K562 (cell line): Measurements from ENCODE around the gene LCP2. TPM values are rescaled to one million over a fixed set of nuclear protein-coding genes. Genes with fewer than 3 reads are reported as not detected.

Source experiments
- ATAC-seq: fragments of 200-7000 bp; cut with Tn5 transposase; 3 replicates; pipeline ENCODE4 v1.9.1; 2020; ENCODE audit warnings: moderate library complexity
- BruUV-seq: library from RNA; stranded (reverse); fragments of 400-500 nt; replicated peaks from 2 replicates; lab custom pipeline; 2021; lab: Mats Ljungman, UMichigan
- CTCF ChIA-PET: fragments of 300-600 bp; formaldehyde crosslinking; extraction: SDS; loops from one replicate; lab custom pipeline; 2021; ENCODE audit warnings: low intra/inter-chr PET ratio; lab: Yijun Ruan, JAX
- POLR2A ChIA-PET: fragments of 300-600, 350-650 bp; sonication (Branson Sonifier 250); formaldehyde crosslinking; extraction: SDS; loops from one replicate; lab custom pipeline; 2021; ENCODE audit warnings: antibody characterized with exemption, inconsistent platforms; lab: Yijun Ruan, JAX
- DNase-seq, 4 experiments: peaks; one replicate each; pipeline versions ENCODE4 v3.0.0 to v3.0.0-alpha.2; 2011 to 2018; ENCODE audit warnings: low spot score in 3 of 4, mixed read lengths in 3 of 4; ENCODE audit errors: extremely low read depth in 1 of 4
- FAIRE-seq: peaks from 2 replicates; lab custom pipeline; 2011; peaks lifted over from hg19 to GRCh38; lab: Jason Lieb, UNC
- H2AFZ ChIP-seq: 2 replicates; pipeline ENCODE4 v1.6.0; 2011; ENCODE audit warnings: low read depth, low read length, control low read depth, inconsistent platforms
- H3K27ac ChIP-seq: fragments of 200-600 bp; 3 replicates; pipeline ENCODE4 v1.8.0; 2011; ENCODE audit warnings: low read depth, mild to moderate bottlenecking, control low read depth, inconsistent platforms, low read length, moderate library complexity, mixed read lengths; ENCODE audit errors: extremely low read depth
- H3K27me3 ChIP-seq, 2 experiments: fragments of 300-600 bp in 1 of 2; 2 replicates in 1 of 2; 3 replicates in 1 of 2; pipeline versions ENCODE4 v1.6.0 to v1.8.0; 2011; ENCODE audit warnings: inconsistent platforms in 2 of 2, low read length in 2 of 2, mild to moderate bottlenecking in 1 of 2, mixed read lengths in 1 of 2, moderate library complexity in 1 of 2; ENCODE audit not compliant: control insufficient read depth in 2 of 2, insufficient read depth in 2 of 2
- H3K36me3 ChIP-seq: fragments of 300-600 bp; 3 replicates; pipeline ENCODE4 v1.8.0; 2011; ENCODE audit warnings: mild to moderate bottlenecking, low read length, inconsistent platforms; ENCODE audit not compliant: control insufficient read depth, insufficient read depth
- H3K4me1 ChIP-seq, 2 experiments: fragments of 200-600 bp in 1 of 2; replicated peaks in 1 of 2; 2 replicates in 1 of 2; 3 replicates in 1 of 2; pipeline versions ENCODE4 v1.5.1 to v1.8.0; 2011; ENCODE audit warnings: inconsistent platforms in 2 of 2, low read length in 2 of 2, mild to moderate bottlenecking in 1 of 2, mixed read lengths in 1 of 2, moderate library complexity in 1 of 2; ENCODE audit not compliant: control insufficient read depth in 2 of 2, insufficient read depth in 2 of 2
- H3K4me2 ChIP-seq: 2 replicates; pipeline ENCODE4 v1.6.1; 2011; ENCODE audit warnings: low read length, control low read depth, inconsistent platforms, mixed read lengths; ENCODE audit not compliant: insufficient read depth
- H3K4me3 ChIP-seq: fragments of 200-600 bp; sonication (generic), shearing (Covaris generic); 2 replicates; pipeline ENCODE4 v1.5.1; 2016; ENCODE audit warnings: control low read depth, inconsistent platforms
- H3K79me2 ChIP-seq: fragments of 200-600 bp; 3 replicates; pipeline ENCODE4 v1.8.0; 2011; ENCODE audit warnings: low read length, inconsistent platforms; ENCODE audit not compliant: control insufficient read depth, insufficient read depth
- H3K9ac ChIP-seq, 2 experiments: 2 replicates each; pipeline versions ENCODE4 v1.6.0 to v1.6.1; 2011; ENCODE audit warnings: low read depth in 2 of 2, low read length in 2 of 2, control low read depth in 1 of 2, inconsistent platforms in 1 of 2, mild to moderate bottlenecking in 1 of 2, mixed read lengths in 1 of 2; ENCODE audit not compliant: insufficient read depth in 1 of 2
- H3K9me1 ChIP-seq: one replicate; pipeline ENCODE4 v1.6.0; 2011; ENCODE audit warnings: inconsistent platforms, mild to moderate bottlenecking, low read length, moderate library complexity; ENCODE audit not compliant: control insufficient read depth, insufficient read depth
- H3K9me3 ChIP-seq: replicated peaks from 2 replicates; pipeline ENCODE4 v1.5.1; 2011; ENCODE audit warnings: low read depth, low read length, inconsistent platforms; ENCODE audit not compliant: control insufficient read depth, insufficient read depth
- H4K20me1 ChIP-seq: replicated peaks from 2 replicates; pipeline ENCODE4 v1.6.1; 2011; ENCODE audit warnings: low read length, inconsistent platforms, mixed read lengths; ENCODE audit not compliant: control insufficient read depth, insufficient read depth
- ARNT ChIP-seq, 2 experiments: fragments of 450-650 bp; IDR thresholded peaks; 2 replicates each; pipeline ENCODE4 v1.6.1; 2016; ENCODE audit warnings: mild to moderate bottlenecking in 1 of 2
- CBX3 ChIP-seq, 2 experiments: IDR thresholded peaks; 1 replicate in 1 of 2; 2 replicates in 1 of 2; pipeline ENCODE4 v1.6.1; 2012; ENCODE audit warnings: inconsistent platforms in 2 of 2, low read length in 2 of 2, borderline replicate concordance in 1 of 2, control low read depth in 1 of 2
- CHD4 ChIP-seq: fragments of 200-600 bp; sonication (generic); IDR thresholded peaks from 3 replicates; pipeline ENCODE4 v1.6.1; 2012; ENCODE audit warnings: low read depth, mild to moderate bottlenecking, mixed read lengths, low read length, inconsistent platforms; ENCODE audit not compliant: insufficient read depth, insufficient replicate concordance, poor library complexity, severe bottlenecking
- ETV1 ChIP-seq: fragments of 450-650 bp; conservative IDR thresholded peaks from 2 replicates; pipeline ENCODE4 v1.6.1; 2016; ENCODE audit warnings: missing genetic modification characterization, control low read depth, low read depth, missing compliant biosample characterization
- MAFK ChIP-seq: IDR thresholded peaks from 2 replicates; pipeline ENCODE4 v1.6.1; 2011; ENCODE audit warnings: low read length, improper control_type of control experiment
- MYBL2 ChIP-seq, 2 experiments: fragments of 450-650 bp in 1 of 2; sonication (generic) in 1 of 2; formaldehyde crosslinking in 1 of 2; IDR thresholded peaks; 2 replicates each; pipeline versions ENCODE4 v1.6.1 to v1.8.1; 2017 to 2022; ENCODE audit warnings: borderline replicate concordance in 1 of 2, inconsistent platforms in 1 of 2, low read depth in 1 of 2, mild to moderate bottlenecking in 1 of 2, missing genetic modification reagents in 1 of 2, moderate library complexity in 1 of 2
- OTX1 ChIP-seq: fragments of 450-650 bp; formaldehyde crosslinking; IDR thresholded peaks from 2 replicates; pipeline ENCODE4 v1.4.0; 2022; ENCODE audit warnings: mild to moderate bottlenecking
- RBM25 ChIP-seq: fragments of 200-400 bp; formaldehyde crosslinking; IDR thresholded peaks from 2 replicates; pipeline ENCODE4 v1.6.1; 2018; ENCODE audit warnings: low read length, low read depth, moderate library complexity; ENCODE audit not compliant: severe bottlenecking
- SRSF1 ChIP-seq: fragments of 200-400 bp; formaldehyde crosslinking; IDR thresholded peaks from 2 replicates; pipeline ENCODE4 v1.6.1; 2017; ENCODE audit warnings: mild to moderate bottlenecking, low read depth, low read length, moderate library complexity
- ZNF24 ChIP-seq: fragments of 450-650 bp; IDR thresholded peaks from 2 replicates; pipeline ENCODE4 v1.6.1; 2016
- WGBS: fragments of 100-300 bp; shearing (Covaris generic); methylation state at CpG from one replicate; pipeline ENCODE4 v1.1.6; 2016; ENCODE audit warnings: low coverage, mixed read lengths; ENCODE audit not compliant: insufficient coverage; ENCODE audit errors: missing lambda C conversion rate; 5-methylcytosine and 5-hydroxymethylcytosine counted together
- in situ Hi-C: fragments of 300-500 bp; cut with MboI; formaldehyde crosslinking; loops from 4 replicates; pipeline ENCODE4 v1.15.0; 2018; ENCODE audit warnings: inconsistent platforms, mixed read lengths
- intact Hi-C: fragments of 100-400 bp; cut with micrococcal nuclease; formaldehyde crosslinking; loops from 2 replicates; pipeline ENCODE4 v1.14.2; 2022
- polyA plus RNA-seq, 8 experiments: library from polyadenylated mRNA; depleted of rRNA in 4 of 8; stranded (reverse) in 5 of 8; unstranded in 3 of 8; fragments of >200 nt; fragmentation: Nextera tagmentation in 2 of 8; fragmentation: Illumina TruSeq in 1 of 8; extraction: Ambion mirVana in 2 of 8; extraction: Trizol in 1 of 8; gene quantifications; 2 replicates each; pipeline versions ENCODE4 v1.2.1 to v1.2.3, GENCODE V29; 2011 to 2014; ENCODE audit warnings: inconsistent platforms in 1 of 8, missing spikeins in 1 of 8
- total RNA-seq, 7 experiments: library from RNA; depleted of rRNA in 6 of 7; stranded (reverse); fragments of >200 nt in 6 of 7; fragmentation: Illumina TruSeq in 2 of 7; extraction: Trizol in 2 of 7; gene quantifications; 2 replicates each; pipeline versions ENCODE4 v1.2.1 to v1.2.3, GENCODE V29; 2011 to 2021; ENCODE audit warnings: low replicate concordance in 1 of 7
- TF ChIP-seq, protein P1 (sequence below): fragments of 250-450 bp; sonication (Bioruptor Pico); IDR thresholded peaks from 2 replicates; pipeline ENCODE4 v1.4.0; 2020; ENCODE audit warnings: mild to moderate bottlenecking, moderate library complexity
- TF ChIP-seq, protein P2 (sequence below): fragments of 250-450 bp; sonication (Bioruptor Pico); IDR thresholded peaks from 2 replicates; pipeline ENCODE4 v1.5.1; 2021; ENCODE audit warnings: mild to moderate bottlenecking
- TF ChIP-seq, protein P3 (sequence below): fragments of 450-650 bp; IDR thresholded peaks from 2 replicates; pipeline ENCODE4 v1.7.0; 2016; ENCODE audit warnings: borderline replicate concordance
- TF ChIP-seq, protein P4 (sequence below): sonication (generic); formaldehyde crosslinking; IDR thresholded peaks from 2 replicates; pipeline ENCODE4 v1.9.0; 2022; ENCODE audit warnings: mild to moderate bottlenecking, missing genetic modification reagents

Gene LCP2
- total and polyA plus RNA-seq, 9 of the 15 experiments (the other 6 are each of a cell fraction or from before 2014, with no cell fraction given): 4.0 to 31.3 (median 14.6) TPM

DNA sequence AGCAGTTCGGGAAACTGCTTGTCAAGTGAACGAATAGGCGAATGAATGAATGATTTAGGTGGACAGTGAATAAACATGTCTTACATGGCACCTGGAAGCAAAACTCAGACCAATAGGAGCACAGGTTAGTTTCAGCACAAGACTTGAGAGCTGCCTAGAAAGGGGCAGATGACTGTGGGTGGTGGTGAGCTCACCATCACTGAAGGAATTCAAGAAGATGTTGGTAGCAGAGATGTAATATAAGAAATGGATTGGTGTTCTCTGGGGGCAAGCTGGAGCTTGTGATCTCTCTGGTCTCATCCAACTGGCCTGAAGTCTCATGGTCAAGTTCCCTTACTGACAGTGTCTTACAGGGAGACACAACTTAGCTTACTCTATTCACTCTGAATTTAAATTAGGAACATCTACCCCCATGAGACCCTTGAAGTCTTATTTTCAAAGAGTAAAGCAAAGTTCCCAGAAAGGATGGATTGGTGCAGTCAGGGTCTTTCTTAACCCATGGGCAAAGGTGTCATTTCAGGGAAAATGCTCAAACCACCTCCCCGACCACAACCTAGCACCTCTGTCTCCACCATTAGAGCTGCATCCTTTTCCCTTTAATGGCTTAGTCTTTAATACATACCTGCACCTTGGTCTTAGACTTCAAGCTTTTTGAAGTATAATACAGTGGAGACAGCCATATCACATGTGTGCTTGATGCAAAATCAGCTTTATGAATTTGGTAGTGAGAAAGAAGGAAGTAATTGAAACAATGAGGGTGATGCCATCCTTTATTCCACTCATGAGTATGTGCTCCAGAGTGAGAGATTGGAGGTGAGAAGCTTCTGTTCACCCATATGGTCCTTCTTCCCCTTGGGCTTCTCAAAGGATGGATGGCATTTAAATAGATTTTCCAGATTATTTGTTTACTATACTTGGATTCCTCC is 5.1 kb downstream of the LCP2 start:
- no peaks in the 10 kb centered on the region for H3K27me3 ChIP-seq
- H3K4me3 ChIP-seq: no peak overlapping the region
- ChIA-PET POLR2A (interaction anchor here (0.6 to 1.6 kb wide), 6 partner anchors 10 to 422 kb away, joined by 3 to 5 read pairs (median 3); no protein-coding TSS in a partner anchor), CTCF (no interaction called here)
- FAIRE-seq (no peak), ATAC-seq (no peak), DNase-seq (no peak)
- H3K79me2 ChIP-seq: peaks cover 32% of the 10 kb centered on the region
- no peak overlapping the region for H3K9ac ChIP-seq
- no peaks in the 10 kb centered on the region; the same call in 1 of the 2 replicates for H4K20me1 ChIP-seq
- H3K4me1 ChIP-seq: peaks cover 0 to 20% of the 10 kb centered on the region in 2 experiments; a peak in 3 of 5 replicates
- no peak overlapping the region for H2AFZ ChIP-seq
- H3K27ac ChIP-seq: no peak overlapping the region
- 50% methylated on average over 4 of the region's 4 CpGs for WGBS
- no TSS peak for BruUV-seq
- no peaks in the 10 kb centered on the region for H3K9me3 ChIP-seq
- in situ Hi-C loops: no loop called here
- H3K4me2 ChIP-seq: no peak overlapping the region
- 0 out of 3 replicates have a peak, but pooled peaks cover 5% of the 10 kb centered on the region for H3K36me3 ChIP-seq
- intact Hi-C loops: no loop called here
- no peaks in the 10 kb centered on the region for H3K9me1 ChIP-seq
- TF ChIP-seq, protein P1, sequence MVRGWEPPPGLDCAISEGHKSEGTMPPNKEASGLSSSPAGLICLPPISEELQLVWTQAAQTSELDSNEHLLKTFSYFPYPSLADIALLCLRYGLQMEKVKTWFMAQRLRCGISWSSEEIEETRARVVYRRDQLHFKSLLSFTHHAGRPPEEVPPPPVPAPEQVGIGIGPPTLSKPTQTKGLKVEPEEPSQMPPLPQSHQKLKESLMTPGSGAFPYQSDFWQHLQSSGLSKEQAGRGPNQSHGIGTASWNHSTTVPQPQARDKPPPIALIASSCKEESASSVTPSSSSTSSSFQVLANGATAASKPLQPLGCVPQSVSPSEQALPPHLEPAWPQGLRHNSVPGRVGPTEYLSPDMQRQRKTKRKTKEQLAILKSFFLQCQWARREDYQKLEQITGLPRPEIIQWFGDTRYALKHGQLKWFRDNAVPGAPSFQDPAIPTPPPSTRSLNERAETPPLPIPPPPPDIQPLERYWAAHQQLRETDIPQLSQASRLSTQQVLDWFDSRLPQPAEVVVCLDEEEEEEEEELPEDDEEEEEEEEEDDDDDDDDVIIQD (CRISPR knock-in tag): no peak
- TF ChIP-seq ARNT (IDR thresholded peaks at IDR 0.05): no peak
- TF ChIP-seq ZNF24: 0 out of 2 replicates have a peak, but pooled peaks have one; percentile 32
- peak; percentile 28 for TF ChIP-seq RBM25
- TF ChIP-seq ETV1: no peak
- TF ChIP-seq MYBL2 (IDR thresholded peaks at IDR 0.05; ENCODE audit: low read depth): no peak
- TF ChIP-seq MYBL2 (CRISPR knock-in tag; IDR thresholded peaks at IDR 0.05; ENCODE audit: borderline replicate concordance): no peak
- TF ChIP-seq CHD4: no peak
- TF ChIP-seq MAFK: no peak
- TF ChIP-seq, protein P2, sequence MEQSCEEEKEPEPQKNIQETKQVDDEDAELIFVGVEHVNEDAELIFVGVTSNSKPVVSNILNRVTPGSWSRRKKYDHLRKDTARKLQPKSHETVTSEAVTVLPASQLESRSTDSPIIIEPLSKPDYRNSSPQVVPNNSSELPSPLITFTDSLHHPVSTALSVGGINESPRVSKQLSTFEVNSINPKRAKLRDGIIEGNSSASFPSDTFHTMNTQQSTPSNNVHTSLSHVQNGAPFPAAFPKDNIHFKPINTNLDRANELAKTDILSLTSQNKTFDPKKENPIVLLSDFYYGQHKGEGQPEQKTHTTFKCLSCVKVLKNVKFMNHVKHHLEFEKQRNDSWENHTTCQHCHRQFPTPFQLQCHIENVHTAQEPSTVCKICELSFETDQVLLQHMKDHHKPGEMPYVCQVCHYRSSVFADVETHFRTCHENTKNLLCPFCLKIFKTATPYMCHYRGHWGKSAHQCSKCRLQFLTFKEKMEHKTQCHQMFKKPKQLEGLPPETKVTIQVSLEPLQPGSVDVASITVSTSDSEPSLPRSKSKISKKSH: no peak
- TF ChIP-seq, protein P3, sequence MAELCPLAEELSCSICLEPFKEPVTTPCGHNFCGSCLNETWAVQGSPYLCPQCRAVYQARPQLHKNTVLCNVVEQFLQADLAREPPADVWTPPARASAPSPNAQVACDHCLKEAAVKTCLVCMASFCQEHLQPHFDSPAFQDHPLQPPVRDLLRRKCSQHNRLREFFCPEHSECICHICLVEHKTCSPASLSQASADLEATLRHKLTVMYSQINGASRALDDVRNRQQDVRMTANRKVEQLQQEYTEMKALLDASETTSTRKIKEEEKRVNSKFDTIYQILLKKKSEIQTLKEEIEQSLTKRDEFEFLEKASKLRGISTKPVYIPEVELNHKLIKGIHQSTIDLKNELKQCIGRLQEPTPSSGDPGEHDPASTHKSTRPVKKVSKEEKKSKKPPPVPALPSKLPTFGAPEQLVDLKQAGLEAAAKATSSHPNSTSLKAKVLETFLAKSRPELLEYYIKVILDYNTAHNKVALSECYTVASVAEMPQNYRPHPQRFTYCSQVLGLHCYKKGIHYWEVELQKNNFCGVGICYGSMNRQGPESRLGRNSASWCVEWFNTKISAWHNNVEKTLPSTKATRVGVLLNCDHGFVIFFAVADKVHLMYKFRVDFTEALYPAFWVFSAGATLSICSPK: no peak
- TF ChIP-seq, protein P4, sequence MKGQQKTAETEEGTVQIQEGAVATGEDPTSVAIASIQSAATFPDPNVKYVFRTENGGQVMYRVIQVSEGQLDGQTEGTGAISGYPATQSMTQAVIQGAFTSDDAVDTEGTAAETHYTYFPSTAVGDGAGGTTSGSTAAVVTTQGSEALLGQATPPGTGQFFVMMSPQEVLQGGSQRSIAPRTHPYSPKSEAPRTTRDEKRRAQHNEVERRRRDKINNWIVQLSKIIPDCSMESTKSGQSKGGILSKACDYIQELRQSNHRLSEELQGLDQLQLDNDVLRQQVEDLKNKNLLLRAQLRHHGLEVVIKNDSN (CRISPR knock-in tag): no peak
- no peak for TF ChIP-seq CBX3 (IDR thresholded peaks at IDR 0.05; ENCODE audit: borderline replicate concordance in 1 of 2, low read length in 2 of 2)
- no peak for TF ChIP-seq SRSF1
- TF ChIP-seq OTX1: no peak
